ENCODE results near the gene MYH13.

DNA sequence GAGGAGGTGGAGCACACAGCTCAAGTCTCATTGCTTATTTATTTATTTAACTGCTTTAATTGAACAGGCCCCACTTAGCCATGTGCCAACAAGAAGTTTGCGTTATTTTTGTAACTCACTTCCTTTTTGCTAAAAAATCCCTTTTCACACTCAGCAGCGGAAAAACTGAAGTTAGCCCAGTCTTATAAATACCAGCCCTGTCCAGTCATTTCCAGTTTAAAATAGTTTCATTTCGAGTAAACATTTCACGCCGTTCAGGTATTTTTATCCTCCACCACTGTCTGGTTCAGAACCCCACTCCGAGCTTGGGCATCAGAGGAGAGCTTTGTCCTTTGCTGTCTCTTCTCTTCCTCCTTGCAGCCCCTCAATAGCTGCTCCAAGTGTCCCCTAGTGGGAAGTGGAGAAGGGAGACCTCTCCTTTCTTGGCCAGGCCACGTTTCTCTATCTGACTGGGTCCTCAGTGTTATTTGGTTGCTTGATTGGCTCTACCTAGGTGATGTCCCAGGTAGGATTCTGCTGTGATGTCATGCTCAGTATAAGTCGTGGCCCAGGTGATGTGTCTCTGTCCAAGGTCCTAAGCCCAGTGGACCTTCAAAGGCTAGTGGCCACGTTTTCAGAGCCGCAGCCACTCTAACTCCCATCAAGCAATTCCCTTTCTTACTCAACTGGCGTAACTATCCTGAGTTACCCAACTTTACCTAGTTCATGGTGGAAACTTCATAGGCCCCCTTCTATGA is 121.4 kb downstream of the MYH13 start:
- no peak for TF ChIP-seq CTCF (conservative IDR thresholded peaks at IDR 0.05)
- no peak for TF ChIP-seq EZH2 (IDR thresholded peaks at IDR 0.05; ENCODE audit: low read depth)
